Stimulated activated CD8-positive, alpha-beta memory T cell treated with anti-CD3 and anti-CD28 coated beads, Interleukin-12 subunit alpha, Interleukin-12 subunit beta, amount 100 ng/mL, for 24 hours (primary cell): ENCODE data around the gene SAP30BP.

ENCODE experiments used
- DNase-seq: peaks from one replicate; pipeline ENCODE4 v3.0.0-alpha.2; 2020; ENCODE audit errors: extremely low read depth

Gene SAP30BP

DNA sequence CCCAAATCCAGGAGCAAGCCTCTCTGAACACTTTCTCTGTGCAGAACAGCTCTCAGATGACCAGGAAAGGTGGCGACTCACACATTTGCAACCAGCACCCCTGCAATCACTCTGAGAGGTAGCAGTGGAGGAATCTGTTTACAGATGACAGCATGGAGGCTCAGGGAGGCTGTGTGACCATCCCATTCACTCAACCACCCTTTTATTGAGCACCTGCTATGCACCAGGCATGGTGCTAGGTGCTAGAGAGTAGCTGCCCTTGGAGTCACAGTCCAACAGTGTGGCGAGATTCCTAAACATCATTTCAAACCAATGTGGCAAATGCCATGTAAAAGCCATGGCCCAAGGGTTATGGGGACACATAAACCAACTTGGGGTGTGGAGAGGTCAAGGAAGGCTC lies 52.6 kb downstream of the SAP30BP start:
- DNase-seq = no peak

DNA sequence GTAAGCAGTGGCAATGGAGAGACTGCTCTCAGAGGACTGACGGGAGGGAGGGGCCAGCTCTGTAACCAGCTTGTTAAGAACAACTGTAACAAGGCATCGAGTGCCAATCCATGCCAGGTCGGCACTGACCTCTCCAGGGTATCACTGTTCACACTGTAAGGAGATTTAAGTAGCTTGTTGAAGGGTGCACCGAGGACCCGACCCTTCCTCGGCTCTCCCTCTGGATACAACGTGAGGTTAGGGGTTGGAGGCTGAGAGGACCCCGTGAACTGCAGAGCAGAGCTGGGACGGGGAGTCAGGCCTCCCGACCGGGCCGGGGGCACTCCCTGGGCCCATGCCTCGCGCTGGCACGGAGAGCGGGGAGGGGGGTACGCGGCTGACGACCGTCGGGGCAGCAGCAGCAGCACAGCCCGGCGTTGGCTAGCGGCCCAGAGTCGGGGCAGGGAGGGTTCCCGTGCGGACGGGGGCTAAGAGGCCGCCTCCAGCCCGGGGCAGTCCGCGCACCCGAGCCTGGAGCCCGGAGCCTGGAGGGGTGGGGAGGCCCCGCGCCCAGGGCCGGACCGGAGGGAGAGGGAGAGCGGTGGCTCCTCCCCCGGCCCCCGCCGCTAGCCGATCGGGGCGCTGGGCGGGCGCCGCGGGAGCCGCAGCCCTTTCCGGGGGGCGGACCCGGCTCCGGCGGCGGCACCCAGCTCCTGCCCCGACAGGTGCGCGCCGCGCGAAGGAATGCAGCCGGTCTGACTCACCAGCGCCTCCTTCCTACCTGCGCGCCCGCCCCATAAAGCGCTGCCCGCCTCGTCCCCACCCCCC lies 53.7 kb downstream of the SAP30BP start, which contains the start of gene ITGB4:
Gene ITGB4 (plus strand): TSS at position 804 of the 807 bp plus-strand sequence. CDS start 3,245 bp downstream, outside the sequence.
- peak; percentile 9 for DNase-seq

DNA sequence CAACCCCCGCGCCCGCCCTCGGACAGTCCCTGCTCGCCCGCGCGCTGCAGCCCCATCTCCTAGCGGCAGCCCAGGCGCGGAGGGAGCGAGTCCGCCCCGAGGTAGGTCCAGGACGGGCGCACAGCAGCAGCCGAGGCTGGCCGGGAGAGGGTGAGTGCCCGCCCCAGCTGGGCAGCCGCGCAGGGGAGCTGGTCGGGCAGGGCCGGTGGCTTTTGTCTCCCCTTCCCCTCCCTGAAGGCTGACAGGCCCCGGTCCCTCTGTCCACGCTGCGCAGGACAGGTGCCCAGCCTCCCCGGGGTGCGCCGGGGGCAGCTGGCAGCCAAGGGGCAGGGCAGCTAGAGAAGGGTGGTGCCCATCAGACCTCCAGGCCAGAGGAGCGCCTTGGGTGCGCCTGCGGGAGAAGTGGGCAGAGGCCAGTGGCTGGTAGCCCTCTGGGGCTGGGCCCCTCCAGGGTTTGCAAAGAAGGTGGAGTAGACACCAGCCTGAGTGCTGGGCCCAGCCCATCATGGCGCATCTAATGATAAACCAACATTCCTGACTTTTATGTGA lies 54.4 kb downstream of the SAP30BP start:
- DNase-seq = no peak

DNA sequence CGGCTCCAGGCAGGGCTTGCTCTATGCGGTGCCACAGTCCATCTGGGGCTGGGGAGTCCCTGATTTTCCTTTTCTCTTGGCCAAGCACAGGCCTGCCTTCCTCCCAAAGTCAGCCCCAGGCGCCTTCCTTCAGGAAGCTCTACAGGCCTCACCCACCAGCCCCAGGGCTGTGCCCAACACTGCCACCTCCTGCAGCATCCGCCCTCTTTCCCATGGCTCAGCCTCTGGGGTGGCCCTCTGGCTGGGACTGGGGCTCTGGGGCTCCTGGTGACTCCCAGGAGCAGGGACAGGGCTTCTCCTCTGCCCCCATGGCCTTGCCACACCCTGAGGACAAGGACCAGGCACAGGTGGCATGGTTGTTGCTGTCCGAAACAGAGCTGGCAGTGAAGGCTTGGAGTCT lies 54.9 kb downstream of the SAP30BP start:
- DNase-seq = no peak

DNA sequence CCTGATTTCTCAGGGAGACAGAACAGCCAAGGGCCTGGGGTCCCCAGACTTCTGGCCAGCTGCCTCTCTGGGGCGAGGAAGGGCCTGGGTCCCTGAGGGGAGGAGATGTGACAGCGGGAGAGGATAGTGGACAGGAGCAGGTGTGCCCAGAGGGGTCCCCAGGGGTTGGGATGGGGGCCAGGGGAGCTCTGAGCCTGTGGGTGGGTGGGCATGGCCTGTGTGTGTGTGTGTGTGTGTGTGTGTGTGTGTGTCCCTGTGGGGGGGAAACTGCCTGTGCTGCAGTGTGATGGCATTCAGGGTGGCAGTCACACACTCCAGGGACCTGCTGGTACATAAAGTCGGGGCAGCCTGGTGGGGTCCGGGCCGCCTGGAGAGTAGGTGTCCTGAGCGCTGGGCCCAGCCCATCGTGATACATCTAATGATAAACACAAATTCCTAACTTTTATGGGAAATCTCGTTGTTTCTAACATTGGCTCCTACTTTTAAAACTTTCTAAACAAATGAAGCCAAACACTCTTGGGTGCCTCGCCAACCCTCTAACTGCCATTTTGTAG lies 55.5 kb downstream of the SAP30BP start:
- DNase-seq = no peak

DNA sequence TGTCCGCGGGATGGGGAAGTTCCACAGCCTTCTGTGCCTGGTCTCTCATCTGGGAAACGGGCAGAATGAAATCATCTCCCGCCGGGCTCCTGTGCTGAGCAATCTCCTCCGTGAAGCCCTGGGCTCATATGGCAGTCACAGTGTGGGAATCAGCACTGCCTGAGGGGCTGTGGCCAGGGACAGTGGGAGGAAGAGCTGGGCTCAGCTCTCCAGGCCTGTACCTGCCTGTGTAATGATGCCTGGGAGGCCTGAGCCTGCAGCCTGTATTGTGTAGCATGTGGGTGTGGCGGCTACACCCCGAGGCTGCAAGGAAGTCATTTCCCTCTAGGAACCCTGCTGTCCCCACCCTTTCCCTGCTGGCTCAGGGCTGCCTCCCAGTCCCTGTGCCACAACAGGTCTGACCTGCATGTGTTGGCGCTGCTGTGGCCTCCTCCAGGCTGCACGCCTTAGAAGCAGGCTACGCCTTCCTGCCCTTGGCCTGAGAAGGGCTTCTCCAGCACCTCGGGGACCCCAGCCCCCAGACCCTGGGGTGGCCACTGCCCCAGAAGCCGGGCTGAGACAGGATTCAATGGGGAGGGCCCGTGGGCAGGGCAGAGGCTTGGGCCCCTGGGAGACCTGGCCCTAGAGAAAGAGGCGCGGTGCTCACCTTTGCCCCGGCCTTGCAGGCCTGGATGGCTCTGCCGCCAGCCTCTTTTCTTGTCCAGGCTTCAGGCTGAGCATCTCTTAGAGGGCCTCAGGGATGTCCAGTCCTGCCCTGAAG lies 56.2 kb downstream of the SAP30BP start:
- DNase-seq = no peak

DNA sequence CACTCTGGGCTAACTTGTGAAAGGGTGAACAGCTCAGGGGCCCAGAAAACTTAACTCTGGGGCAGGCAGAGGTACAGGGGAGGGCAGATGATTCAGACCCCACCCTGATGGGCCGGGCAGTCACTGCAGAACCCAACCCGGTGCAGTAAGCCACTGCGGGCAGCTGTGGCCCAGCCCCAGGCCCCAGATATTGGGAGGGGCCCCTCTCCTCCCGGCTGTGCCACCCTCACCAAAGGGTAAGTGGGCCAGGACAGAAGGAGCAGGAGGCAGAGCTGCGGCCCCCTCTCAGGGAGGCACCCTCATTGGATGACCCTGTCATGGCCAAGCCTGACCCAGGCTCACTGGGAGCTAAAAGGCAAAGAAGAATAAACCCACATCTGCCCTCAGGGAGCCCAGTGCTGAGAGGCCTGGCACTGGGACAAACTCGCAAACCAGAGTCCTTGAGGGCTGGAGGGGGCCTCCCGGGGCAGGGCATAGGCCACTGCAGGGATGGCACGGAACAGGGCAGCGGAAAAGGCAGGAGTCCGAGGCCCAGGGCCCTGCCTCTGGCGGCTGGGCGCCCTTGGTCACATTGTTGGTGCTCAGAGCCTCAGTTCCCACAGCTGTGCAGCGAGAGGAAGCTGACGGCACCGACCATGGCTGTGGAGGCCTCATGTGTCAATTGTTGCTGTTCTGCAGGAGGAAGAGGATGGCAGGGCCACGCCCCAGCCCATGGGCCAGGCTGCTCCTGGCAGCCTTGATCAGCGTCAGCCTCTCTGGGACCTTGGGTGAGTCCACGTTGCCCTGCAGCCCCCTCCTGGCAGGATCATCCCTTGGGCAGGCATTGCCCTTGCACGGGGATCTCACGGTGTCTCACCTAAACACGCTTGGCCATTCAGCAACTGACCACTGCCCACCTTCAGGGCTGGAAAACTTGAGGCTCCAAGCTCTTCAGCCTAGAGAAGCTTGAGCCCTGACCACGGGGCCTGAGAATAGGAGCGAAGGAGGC lies 57.2 kb downstream of the SAP30BP start:
- DNase-seq = no peak

DNA sequence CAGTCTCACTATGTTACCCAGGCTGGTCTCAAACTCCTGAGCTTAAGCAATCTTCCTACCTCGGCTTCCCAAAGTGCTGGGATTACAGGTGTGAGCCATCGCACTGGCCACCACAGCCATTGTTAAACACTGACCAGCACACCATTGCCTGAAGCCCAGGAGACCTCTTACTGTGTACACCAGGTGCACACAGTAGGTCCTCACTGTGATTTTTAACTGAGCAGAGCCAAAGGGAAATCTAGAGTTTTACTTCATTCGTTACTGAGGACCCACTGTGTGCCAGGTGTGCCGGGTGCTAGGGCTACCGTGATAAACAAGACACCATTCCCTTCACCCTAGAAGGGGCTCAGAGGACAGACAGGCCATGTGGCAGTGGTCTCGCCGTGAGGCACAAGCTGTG lies 58.4 kb downstream of the SAP30BP start:
- DNase-seq = no peak

DNA sequence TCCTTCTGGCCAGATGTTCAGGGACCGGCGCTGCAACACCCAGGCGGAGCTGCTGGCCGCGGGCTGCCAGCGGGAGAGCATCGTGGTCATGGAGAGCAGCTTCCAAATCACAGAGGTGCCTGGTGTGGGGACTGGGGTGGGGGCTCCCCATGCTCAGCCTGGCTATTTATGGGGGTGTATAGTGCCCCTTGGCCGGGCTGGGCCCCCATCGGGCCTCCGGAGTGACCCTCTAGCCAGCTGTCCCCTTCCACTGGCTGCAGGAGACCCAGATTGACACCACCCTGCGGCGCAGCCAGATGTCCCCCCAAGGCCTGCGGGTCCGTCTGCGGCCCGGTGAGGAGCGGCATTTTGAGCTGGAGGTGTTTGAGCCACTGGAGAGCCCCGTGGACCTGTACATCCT lies 60.3 kb downstream of the SAP30BP start:
- no peak for DNase-seq

DNA sequence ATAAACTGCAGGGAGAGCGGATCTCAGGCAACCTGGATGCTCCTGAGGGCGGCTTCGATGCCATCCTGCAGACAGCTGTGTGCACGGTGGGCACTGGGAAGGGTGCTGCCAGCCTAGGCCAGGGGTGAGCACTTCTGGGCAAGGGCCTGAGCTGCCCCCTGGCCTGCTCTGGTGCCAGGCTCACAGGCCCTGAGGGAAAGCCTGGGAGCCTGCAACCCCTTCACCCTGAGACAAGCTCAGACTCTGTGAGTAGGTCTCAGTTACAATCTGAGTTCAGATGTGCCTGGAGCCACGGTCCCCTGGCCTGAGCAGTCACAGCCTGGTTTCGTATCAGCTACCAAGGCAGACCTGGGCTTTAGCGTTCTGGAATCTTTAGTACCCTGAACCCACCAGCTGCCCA lies 62.2 kb downstream of the SAP30BP start:
- DNase-seq = no peak

DNA sequence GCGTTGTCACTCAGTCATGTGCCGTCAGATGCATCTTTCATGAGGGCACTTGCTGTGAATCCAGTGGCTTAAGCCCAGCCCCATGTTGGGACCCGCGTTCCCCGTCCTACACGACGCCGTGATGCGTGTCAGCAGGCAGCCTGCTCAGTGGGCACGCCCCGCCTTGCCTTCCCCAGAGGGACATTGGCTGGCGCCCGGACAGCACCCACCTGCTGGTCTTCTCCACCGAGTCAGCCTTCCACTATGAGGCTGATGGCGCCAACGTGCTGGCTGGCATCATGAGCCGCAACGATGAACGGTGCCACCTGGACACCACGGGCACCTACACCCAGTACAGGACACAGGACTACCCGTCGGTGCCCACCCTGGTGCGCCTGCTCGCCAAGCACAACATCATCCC lies 62.9 kb downstream of the SAP30BP start:
- no peak for DNase-seq

DNA sequence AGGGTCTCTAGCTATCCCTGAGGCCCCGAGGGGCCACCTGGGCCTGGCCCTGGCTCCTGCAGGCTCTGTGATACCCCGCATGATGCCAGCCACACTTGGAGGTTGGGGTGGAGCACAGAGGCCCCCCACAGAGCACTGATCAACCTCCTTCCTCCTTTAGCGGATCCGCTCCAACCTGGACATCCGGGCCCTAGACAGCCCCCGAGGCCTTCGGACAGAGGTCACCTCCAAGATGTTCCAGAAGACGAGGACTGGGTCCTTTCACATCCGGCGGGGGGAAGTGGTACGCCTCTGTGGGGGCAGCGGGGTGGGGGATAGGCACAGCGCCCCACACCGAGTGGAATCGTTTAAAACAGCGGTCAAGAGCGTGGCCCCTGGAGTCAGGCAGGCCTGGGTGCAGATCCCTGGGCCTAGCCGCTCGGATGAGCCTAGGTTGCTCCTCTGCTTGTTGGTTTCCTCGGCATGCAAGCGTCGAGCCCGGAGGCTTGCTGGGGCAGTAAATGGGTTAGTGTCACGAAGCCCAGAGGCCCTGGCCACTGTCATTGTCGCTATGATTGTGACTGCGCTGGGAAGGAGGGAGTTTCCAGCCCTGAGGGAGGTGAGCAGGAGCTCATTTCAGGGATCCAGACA lies 64.1 kb downstream of the SAP30BP start:
- no peak for DNase-seq

DNA sequence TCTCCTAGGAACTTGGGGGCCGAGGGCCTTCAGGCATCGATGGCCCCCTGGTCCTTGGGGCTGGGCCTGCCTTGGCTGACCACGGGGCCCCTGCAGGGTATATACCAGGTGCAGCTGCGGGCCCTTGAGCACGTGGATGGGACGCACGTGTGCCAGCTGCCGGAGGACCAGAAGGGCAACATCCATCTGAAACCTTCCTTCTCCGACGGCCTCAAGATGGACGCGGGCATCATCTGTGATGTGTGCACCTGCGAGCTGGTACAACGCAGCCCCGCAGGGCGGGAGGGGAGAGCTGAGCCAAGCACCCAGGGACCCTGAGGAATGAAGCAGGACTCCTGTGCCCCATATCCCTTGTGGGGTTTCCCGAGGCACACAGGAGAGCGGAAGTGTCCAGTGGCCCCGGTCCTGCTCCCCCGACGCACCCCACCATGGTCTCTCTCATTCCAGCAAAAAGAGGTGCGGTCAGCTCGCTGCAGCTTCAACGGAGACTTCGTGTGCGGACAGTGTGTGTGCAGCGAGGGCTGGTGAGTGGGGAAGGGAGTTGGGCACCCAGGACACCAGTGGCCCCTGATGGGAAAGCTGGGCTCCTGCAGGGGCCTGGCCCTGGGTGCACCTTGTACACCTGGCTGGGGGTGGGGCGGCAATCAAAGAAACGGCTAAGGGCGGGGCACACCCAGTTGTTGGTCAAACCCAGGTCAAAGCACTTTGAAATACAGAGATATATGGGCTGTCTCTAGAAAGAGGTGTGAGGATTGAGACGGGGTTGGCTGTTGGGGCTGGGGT lies 64.8 kb downstream of the SAP30BP start:
- no peak for DNase-seq

DNA sequence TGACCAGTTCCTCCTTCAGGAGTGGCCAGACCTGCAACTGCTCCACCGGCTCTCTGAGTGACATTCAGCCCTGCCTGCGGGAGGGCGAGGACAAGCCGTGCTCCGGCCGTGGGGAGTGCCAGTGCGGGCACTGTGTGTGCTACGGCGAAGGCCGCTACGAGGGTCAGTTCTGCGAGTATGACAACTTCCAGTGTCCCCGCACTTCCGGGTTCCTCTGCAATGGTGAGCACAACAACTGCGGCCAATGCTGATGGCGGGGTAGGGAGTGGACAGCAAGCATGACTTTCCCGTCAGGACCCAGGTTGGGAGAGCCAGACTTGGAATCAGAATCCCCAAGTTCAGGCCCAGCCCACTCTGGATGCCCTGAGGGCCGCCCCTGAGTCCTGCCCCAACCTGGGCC lies 66.3 kb downstream of the SAP30BP start:
- no peak for DNase-seq

DNA sequence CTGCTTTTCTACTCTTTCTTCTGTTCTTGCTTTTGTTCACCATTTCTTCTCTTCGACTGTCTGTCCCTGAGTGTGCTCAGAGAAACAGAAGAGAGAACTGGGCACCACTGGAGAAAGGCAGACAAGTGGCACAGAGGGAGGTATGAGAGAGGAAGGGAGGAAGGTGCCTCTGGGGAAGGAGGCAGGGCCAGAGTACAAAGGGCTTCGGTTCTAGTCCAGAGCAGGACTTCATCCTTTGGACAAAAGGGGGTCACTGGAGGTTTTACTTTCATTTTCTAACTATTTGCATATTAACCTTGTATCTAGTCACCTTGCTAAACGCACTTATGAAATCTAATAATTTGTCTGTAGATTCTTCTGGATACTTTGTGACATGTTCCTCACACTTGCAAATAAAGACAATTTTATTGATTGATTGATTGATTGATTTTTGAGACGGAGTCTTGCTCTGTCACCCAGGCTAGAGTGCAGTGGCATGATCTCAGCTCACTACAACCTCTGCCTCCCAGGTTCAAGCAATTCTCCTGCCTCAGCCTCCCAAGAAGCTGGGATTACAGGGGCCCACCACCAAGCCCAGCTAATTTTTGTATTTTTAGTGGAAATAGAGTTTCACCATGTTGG lies 67.6 kb downstream of the SAP30BP start:
- no peak for DNase-seq

DNA sequence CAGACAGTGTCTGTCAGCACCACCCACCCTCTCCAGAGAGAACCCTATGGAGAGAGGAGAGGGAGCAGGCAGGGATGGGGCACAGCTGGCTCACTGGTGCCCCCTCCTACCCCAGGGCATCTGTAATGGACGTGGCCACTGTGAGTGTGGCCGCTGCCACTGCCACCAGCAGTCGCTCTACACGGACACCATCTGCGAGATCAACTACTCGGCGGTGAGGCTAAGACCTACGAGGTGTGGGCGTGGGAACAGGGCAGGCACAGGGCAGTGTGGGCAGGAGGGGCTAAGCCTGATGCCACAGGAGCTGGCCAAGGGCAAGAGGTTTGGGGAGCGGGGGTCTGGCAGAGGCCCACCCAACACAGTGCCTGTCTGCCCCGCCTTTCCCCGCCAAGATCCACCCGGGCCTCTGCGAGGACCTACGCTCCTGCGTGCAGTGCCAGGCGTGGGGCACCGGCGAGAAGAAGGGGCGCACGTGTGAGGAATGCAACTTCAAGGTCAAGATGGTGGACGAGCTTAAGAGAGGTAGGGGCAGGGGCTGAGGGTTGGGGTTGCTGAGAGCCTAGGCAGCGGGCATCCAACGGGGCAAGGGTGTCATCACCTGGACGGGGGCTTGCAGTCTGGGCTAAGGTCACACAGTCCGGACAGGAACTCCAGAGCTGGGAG lies 69.2 kb downstream of the SAP30BP start:
- no peak for DNase-seq

DNA sequence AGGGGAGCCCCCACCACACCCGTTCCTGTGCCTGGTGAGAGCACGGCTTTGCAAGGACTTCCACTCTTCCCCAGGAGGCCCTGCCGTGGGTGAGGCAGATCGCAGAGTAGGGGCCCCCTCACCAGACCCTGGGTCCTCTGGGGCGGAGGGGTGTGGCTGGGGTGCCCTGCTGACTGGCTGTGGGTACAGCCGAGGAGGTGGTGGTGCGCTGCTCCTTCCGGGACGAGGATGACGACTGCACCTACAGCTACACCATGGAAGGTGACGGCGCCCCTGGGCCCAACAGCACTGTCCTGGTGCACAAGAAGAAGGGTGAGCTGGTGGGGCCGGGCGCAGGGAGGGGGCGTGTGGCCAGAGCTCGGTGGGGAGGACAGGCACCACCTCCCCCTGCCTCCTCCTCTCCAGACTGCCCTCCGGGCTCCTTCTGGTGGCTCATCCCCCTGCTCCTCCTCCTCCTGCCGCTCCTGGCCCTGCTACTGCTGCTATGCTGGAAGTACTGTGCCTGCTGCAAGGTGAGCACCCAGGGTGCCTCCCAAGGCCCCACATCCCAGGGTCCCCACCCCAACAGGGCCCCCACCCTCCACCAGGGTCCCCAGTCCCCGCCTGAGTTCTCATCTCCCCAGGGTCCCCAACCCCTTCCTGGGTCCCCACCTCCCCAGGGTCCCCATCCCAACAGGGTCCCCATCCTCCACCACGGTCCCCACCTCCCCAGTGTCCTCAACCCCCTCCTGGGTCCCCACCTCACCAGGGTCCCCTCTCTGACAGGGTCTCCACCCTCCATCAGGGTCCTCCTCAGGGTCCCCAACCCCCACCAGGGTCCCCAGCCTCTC lies 70.2 kb downstream of the SAP30BP start:
- DNase-seq = no peak

DNA sequence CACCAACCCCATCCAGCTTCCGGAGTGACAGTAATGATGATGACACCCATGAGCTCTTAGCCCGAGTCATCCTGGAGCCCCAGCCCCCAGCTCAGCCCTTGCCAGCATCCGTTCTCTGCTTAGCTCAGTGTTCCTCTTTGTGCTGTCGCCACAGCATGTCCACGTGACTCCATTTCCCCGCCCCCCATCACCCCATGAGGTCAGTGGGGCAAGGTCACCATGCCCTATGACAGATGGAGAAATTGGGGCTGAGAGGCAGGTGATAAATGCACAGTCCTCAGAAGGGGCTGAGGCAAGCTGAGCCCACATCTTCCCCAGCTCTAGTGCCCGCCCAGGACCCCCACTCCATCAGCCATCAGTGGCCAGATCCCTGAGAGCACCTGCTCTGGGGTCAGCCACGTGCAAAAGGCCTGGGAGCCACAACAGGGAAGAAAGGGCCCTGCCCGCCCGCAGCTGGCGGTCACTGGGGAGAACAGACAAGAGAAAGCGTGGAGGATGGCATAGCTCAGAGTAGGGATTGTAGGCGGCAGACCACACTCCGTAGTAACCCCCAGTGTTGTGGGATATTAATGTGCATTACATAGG lies 71.2 kb downstream of the SAP30BP start:
- no peak for DNase-seq
